ENCODE results near the gene ABCC3.

ABCC3 gene

GRCh38 chr17:50634224-50634914 lies at the start of gene ABCC3:
ABCC3 (plus strand) TSS chr17:50634881; CDS start chr17:50634937, 56 bp downstream.
- TF ChIP-seq, protein P1, sequence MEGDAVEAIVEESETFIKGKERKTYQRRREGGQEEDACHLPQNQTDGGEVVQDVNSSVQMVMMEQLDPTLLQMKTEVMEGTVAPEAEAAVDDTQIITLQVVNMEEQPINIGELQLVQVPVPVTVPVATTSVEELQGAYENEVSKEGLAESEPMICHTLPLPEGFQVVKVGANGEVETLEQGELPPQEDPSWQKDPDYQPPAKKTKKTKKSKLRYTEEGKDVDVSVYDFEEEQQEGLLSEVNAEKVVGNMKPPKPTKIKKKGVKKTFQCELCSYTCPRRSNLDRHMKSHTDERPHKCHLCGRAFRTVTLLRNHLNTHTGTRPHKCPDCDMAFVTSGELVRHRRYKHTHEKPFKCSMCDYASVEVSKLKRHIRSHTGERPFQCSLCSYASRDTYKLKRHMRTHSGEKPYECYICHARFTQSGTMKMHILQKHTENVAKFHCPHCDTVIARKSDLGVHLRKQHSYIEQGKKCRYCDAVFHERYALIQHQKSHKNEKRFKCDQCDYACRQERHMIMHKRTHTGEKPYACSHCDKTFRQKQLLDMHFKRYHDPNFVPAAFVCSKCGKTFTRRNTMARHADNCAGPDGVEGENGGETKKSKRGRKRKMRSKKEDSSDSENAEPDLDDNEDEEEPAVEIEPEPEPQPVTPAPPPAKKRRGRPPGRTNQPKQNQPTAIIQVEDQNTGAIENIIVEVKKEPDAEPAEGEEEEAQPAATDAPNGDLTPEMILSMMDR (IDR thresholded peaks at IDR 0.05; ENCODE audit: control insufficient read depth, extremely low read depth, insufficient read depth): no peak
- no peak for DNase-seq (ENCODE audit: low read depth)
- no peak within 1 kb of the TSS for H3K4me3 ChIP-seq (ENCODE audit: low read depth, low read length)

DNA sequence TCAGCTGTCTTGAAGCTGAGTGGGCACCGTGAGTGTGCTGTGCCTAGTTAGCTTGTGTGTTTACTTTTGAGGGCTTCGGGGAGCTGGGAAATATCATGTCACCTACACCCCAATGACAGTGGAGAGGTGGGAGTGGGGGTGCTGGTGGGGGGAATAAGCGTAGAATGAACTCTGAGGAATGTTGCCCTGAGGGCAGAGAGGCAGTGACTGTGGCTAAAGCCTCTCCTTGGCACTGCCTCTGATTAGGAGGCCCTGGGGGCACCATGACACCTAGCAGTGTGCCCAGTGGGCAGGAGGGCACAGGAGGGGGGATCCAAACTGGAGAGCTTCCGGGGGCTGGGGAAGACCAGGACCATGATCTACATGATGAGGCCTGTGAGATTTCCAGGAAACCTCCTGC lies 49.3 kb upstream of the ABCC3 start:
- TF ChIP-seq, protein P1 (IDR thresholded peaks at IDR 0.05; ENCODE audit: control insufficient read depth, extremely low read depth, insufficient read depth): no peak
- DNase-seq (ENCODE audit: low read depth): no peak
- no peak overlapping the region for H3K4me3 ChIP-seq (ENCODE audit: low read depth, low read length)

DNA sequence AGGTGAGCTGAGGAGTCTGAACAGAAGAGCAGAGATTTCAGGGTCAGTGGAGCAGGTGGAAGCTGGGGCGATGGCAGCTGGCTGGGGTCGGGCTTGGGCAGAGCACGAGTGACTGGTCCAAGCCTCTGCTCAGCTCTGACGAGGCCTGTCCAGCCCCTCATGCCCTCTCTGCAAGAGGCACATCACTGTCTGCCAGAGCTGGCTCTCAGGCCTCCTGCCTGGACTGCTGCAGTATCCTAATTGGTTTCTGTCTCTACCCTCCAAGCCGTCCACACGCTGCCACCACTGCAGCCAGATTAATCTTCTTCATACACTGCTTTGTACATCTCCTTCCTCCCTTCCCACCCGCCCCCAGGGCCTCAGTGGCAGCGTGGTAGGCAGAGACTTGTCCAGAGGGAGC lies 48.8 kb upstream of the ABCC3 start:
- DNase-seq (ENCODE audit: low read depth): no peak
- no peak overlapping the region for H3K4me3 ChIP-seq (ENCODE audit: low read depth, low read length)
- TF ChIP-seq, protein P1 (IDR thresholded peaks at IDR 0.05; ENCODE audit: control insufficient read depth, extremely low read depth, insufficient read depth): no peak

GRCh38 chr17:50586421-50587247 lies 48.0 kb upstream of the ABCC3 start:
- no peak overlapping the region for H3K4me3 ChIP-seq (ENCODE audit: low read depth, low read length)
- no peak for DNase-seq (ENCODE audit: low read depth)
- TF ChIP-seq, protein P1 (IDR thresholded peaks at IDR 0.05; ENCODE audit: control insufficient read depth, extremely low read depth, insufficient read depth): no peak

DNA sequence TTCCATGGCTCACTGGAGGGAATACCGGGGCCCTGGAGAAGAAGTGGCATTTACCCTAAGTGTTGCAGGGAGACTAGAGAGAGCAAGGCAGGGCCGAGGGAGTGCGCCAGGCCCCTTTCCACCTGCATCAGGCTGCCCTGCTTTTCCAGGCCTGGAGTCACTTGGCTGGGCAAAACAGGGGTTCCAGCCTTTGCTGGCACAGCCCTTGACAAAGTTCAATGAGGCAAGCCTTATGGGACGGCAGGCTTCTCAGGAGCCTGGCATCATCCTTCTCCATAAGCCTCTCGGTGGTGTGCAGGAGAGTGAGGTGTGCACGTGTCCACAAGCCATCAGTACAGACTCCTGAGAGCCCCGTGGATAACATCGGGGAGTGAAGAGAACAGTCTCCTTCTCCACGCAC lies 47.1 kb upstream of the ABCC3 start:
- H3K4me3 ChIP-seq (ENCODE audit: low read depth, low read length): no peak overlapping the region
- TF ChIP-seq, protein P1 (IDR thresholded peaks at IDR 0.05; ENCODE audit: control insufficient read depth, extremely low read depth, insufficient read depth): no peak
- DNase-seq (ENCODE audit: low read depth): no peak

GRCh38 chr17:50588391-50589049 lies 46.2 kb upstream of the ABCC3 start:
- H3K4me3 ChIP-seq (ENCODE audit: low read depth, low read length): no peak overlapping the region
- TF ChIP-seq, protein P1 (IDR thresholded peaks at IDR 0.05; ENCODE audit: control insufficient read depth, extremely low read depth, insufficient read depth): no peak
- DNase-seq (ENCODE audit: low read depth): no peak

All from LNCaP clone FGC (cell line).